ENCODE data around the gene OXSR1. TPM values are rescaled to one million over a fixed set of nuclear protein-coding genes. Genes with fewer than 3 reads are reported as not detected.

OXSR1 gene
- total and polyA plus RNA-seq, 10 of the 15 experiments (the other 5 are each of a cell fraction or from before 2014, with no cell fraction given): 12.4 to 54.6 (median 35.7) TPM

- no TSS peak for BruUV-seq (replicated peaks)
- Histone ChIP-seq H3K9ac (ENCODE audit: control insufficient read depth, insufficient read depth, low read length) (no peak overlapping the region), H3K27me3 (replicated peaks in 1 of 2; ENCODE audit: control insufficient read depth in 2 of 2, insufficient read depth in 2 of 2, low read length in 1 of 2) (no peaks in the 10 kb centered on the region), H3K36me3 (ENCODE audit: control insufficient read depth in 2 of 2, insufficient read depth in 2 of 2, low read length in 1 of 2) (peaks cover 10 to 11% of the 10 kb centered on the region in 2 experiments; a peak in 3 of 4 replicates), H3K4me2 (ENCODE audit: control insufficient read depth, insufficient read depth) (no peak overlapping the region), H4K20me1 (ENCODE audit: control insufficient read depth, insufficient read depth) (no peaks in the 10 kb centered on the region), H3K27ac (ENCODE audit: control insufficient read depth, insufficient read depth) (no peak overlapping the region), H3K4me1 (ENCODE audit: control insufficient read depth, insufficient read depth, low read length) (peaks cover 26% of the 10 kb centered on the region), H3K9me3 (replicated peaks; ENCODE audit: control insufficient read depth, insufficient read depth, low read length) (no peaks in the 10 kb centered on the region; the same call in 2 of the 3 replicates), H3K79me2 (ENCODE audit: control insufficient read depth, insufficient read depth, low read length) (peaks cover 37% of the 10 kb centered on the region), H3K4me3 (no peak overlapping the region), H2AFZ (ENCODE audit: control insufficient read depth, low read depth, low read length) (no peak overlapping the region)
- 81% methylated on average over 4 of the region's 4 CpGs for WGBS (ENCODE audit: insufficient coverage, insufficient replicate concordance, low lambda C conversion rate, missing lambda C conversion rate)
- ChIA-PET SMC1A (ENCODE audit: uncharacterized antibody, unreplicated experiment) (interaction anchor here (0.8 kb wide), 1 partner anchor 11 kb away, joined by 3 read pairs; no protein-coding TSS in a partner anchor), RAD21 (ENCODE audit: unreplicated experiment) (no interaction called here), CTCF (interaction anchor here (1.0 to 2.0 kb wide), 2 partner anchors 9 to 76 kb away, joined by 3 to 5 read pairs; no protein-coding TSS in a partner anchor), POLR2A (no interaction called here)
- intact Hi-C loops (cut with micrococcal nuclease; ENCODE audit: unreplicated experiment): no loop called here
- ATAC-seq (no peak), FAIRE-seq (no peak), DNase-seq (ENCODE audit: low read depth, low spot score) (no peak)
- TF ChIP-seq BRCA1 (IDR thresholded peaks at IDR 0.05; ENCODE audit: low read depth, low read length) (no peak), TAF1 (IDR thresholded peaks at IDR 0.05; ENCODE audit: borderline replicate concordance, low read depth, low read length) (no peak), ESRRA (IDR thresholded peaks at IDR 0.05; ENCODE audit: low read length) (no peak), REST (IDR thresholded peaks at IDR 0.05; ENCODE audit: low read depth, low read length) (no peak), TCF7 (IDR thresholded peaks at IDR 0.05; ENCODE audit: borderline replicate concordance) (no peak)
- TF ChIP-seq, protein P1, sequence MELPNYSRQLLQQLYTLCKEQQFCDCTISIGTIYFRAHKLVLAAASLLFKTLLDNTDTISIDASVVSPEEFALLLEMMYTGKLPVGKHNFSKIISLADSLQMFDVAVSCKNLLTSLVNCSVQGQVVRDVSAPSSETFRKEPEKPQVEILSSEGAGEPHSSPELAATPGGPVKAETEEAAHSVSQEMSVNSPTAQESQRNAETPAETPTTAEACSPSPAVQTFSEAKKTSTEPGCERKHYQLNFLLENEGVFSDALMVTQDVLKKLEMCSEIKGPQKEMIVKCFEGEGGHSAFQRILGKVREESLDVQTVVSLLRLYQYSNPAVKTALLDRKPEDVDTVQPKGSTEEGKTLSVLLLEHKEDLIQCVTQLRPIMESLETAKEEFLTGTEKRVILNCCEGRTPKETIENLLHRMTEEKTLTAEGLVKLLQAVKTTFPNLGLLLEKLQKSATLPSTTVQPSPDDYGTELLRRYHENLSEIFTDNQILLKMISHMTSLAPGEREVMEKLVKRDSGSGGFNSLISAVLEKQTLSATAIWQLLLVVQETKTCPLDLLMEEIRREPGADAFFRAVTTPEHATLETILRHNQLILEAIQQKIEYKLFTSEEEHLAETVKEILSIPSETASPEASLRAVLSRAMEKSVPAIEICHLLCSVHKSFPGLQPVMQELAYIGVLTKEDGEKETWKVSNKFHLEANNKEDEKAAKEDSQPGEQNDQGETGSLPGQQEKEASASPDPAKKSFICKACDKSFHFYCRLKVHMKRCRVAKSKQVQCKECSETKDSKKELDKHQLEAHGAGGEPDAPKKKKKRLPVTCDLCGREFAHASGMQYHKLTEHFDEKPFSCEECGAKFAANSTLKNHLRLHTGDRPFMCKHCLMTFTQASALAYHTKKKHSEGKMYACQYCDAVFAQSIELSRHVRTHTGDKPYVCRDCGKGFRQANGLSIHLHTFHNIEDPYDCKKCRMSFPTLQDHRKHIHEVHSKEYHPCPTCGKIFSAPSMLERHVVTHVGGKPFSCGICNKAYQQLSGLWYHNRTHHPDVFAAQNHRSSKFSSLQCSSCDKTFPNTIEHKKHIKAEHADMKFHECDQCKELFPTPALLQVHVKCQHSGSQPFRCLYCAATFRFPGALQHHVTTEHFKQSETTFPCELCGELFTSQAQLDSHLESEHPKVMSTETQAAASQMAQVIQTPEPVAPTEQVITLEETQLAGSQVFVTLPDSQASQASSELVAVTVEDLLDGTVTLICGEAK (IDR thresholded peaks at IDR 0.05; ENCODE audit: borderline replicate concordance): no peak
- in situ Hi-C loops (cut with MboI): no loop called here
Observed at GRCh38 chr3:38207254-38208003, 42.1 kb downstream of the OXSR1 start.

All from GM12878 (cell line).